ENCODE data around the gene GPR180.

DNA sequence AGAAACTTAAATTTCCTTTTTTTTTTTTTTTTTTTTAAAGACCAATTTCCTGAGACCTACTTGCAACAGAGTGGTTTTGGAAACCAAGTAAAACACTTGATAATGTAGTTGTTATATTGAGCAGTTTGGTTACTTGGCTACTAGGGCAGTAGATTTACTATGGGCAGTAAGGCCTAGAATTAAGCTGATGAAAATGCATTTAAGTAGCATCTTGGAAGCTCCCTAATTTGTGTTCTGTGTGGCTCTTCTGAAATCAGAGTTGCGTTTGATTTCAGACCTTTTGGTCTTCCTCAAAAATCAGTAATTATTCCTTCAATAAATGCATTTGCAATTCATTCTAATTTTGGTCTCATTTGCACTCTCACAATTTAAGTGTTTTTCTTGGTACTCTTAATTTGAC lies 810 bp downstream of the GPR180 start:
- no peak for TF ChIP-seq ZNF274 (IDR thresholded peaks at IDR 0.05; ENCODE audit: low read depth, low read length)
- TF ChIP-seq SUZ12 (IDR thresholded peaks at IDR 0.05; ENCODE audit: extremely low read depth, insufficient read depth, insufficient read length): no peak

Measured in NT2/D1 (cell line).